Astrocyte of the spinal cord (primary cell): ENCODE data around the gene FBXL13.
A peak's percentile ranks its signal among the peaks of the same experiment; 100 is the strongest.
"Not testable (repeated sequence)": the region's sequence is repeated elsewhere in the genome, so short reads cannot be mapped to it uniquely, and the experiment has no call there.

ENCODE experiments used
- DNase-seq: peaks from one replicate; pipeline ENCODE4 v3.0.0; 2011; ENCODE audit warnings: low read depth, low spot score
- H3K4me3 ChIP-seq: 2 replicates; pipeline ENCODE4 v1.5.1; 2011; ENCODE audit warnings: low read depth, mild to moderate bottlenecking, low read length, moderate library complexity
- in situ Hi-C: cut with HindIII; loops from 2 replicates; pipeline ENCODE4 v1.10.0; 2017; ENCODE audit warnings: low sequenced_read_pairs
- TF ChIP-seq, protein P1 (sequence below): IDR thresholded peaks from 2 replicates; pipeline ENCODE4 v1.5.1; 2012; ENCODE audit warnings: low read depth, mild to moderate bottlenecking, low read length, inconsistent platforms

FBXL13 gene

DNA sequence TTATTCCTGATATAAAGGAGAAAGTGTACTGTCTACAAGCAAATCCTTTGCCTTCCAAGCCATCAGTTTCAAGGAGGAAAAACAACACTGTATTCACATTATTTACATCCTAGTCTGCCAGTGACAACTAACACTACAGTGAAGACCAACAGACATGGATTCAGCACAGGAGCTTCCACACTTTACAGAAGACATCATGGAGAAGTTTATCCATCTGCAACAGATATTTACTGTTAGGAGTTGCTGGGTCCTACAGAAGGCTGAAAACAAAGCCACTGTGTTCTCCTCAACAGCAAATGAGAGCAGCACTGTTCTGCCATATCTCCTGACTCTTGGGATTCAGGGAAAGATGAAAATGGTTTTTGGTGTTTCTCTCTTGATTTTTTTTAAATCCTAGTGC, 42.4 kb upstream of the FBXL13 start:
- no peak for DNase-seq
- TF ChIP-seq, protein P1, sequence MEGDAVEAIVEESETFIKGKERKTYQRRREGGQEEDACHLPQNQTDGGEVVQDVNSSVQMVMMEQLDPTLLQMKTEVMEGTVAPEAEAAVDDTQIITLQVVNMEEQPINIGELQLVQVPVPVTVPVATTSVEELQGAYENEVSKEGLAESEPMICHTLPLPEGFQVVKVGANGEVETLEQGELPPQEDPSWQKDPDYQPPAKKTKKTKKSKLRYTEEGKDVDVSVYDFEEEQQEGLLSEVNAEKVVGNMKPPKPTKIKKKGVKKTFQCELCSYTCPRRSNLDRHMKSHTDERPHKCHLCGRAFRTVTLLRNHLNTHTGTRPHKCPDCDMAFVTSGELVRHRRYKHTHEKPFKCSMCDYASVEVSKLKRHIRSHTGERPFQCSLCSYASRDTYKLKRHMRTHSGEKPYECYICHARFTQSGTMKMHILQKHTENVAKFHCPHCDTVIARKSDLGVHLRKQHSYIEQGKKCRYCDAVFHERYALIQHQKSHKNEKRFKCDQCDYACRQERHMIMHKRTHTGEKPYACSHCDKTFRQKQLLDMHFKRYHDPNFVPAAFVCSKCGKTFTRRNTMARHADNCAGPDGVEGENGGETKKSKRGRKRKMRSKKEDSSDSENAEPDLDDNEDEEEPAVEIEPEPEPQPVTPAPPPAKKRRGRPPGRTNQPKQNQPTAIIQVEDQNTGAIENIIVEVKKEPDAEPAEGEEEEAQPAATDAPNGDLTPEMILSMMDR, result no peak
- in situ Hi-C loops, result no loop called here
- H3K4me3 ChIP-seq, result no peak overlapping the region

- DNase-seq, result no peak
- in situ Hi-C loops, result no loop called here
- no peak overlapping the region for H3K4me3 ChIP-seq
- TF ChIP-seq, protein P1, result no peak
These were observed 41.9 kb upstream of the FBXL13 start for GRCh38 chr7:103116511-103116910.

- DNase-seq, result no peak
- in situ Hi-C loops, result no loop called here
- TF ChIP-seq, protein P1, result no peak
- no peak overlapping the region for H3K4me3 ChIP-seq
These were observed 41.2 kb upstream of the FBXL13 start for GRCh38 chr7:103115771-103116170.

- in situ Hi-C loops, result no loop called here
- DNase-seq, result no peak
- TF ChIP-seq, protein P1, result no peak
- no peak overlapping the region for H3K4me3 ChIP-seq
These were observed 40.0 kb upstream of the FBXL13 start for GRCh38 chr7:103114576-103115008.

DNA sequence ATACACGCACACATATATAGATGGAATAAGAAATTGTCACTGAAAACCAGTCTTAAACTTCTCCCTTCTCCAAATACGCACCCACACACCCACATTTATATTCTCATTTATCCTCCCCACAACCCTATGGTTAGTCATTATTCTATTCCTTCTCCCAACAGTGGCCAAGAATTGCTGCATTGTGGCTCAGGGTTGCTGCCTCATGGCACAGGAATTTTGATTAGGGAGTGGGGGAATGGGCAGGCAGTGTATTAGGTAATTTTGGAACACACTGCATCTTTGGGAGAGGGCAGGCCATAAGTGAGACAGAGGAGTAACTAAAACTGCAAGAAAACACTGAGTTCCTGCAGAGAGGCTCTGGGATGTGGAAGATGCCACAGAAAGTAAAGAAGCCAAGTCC, 38.6 kb upstream of the FBXL13 start:
- DNase-seq, result peak; percentile 96
- TF ChIP-seq, protein P1, result no peak
- in situ Hi-C loops, result no loop called here
- H3K4me3 ChIP-seq, result no peak overlapping the region

- in situ Hi-C loops, result not testable (repeated sequence)
These were observed 32.1 kb upstream of the FBXL13 start for GRCh38 chr7:103106703-103107070.

DNA sequence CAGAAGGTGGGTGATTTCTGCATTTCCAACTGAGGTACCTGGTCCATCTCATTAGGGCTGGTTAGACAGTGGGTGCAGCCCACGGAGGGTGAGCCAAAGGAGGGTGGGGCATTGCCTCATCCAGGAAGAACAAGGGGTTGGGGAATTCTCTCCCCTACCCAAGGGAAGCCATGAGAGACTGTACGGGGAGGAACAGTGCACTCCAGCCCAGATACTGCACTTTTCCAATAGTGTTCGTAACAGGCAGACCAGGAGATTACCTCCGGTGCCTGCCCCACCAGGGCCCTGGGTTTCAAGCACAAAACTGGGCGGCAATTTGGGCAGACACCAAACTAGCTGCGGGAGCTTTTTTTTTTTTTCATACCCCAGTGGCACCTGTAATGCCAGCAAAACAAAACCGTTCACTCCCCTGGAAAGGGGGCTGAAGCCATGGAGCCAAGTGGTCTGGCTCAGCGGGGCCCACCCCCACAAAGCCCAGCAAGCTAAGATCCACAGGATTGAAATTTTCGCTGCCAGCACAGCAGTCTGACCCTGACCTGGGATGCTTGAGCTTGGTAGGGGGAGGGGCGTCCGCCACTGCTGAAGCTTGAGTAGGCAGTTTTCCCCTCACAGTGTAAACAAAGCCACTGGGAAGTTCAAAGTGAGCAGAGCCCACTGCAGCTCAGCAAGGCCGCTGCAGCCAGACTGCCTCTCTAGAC, 31.6 kb upstream of the FBXL13 start:
- TF ChIP-seq, protein P1, result no peak
- DNase-seq, result no peak
- in situ Hi-C loops, result no loop called here
- H3K4me3 ChIP-seq, result no peak overlapping the region

More at GRCh38 chr7:103106703-103107070, 32.1 kb upstream of the FBXL13 start:
- not testable (repeated sequence) for DNase-seq, H3K4me3 ChIP-seq
